OCI-LY7 (cell line): ENCODE results near the gene POLR1D. TPM values are rescaled to one million over a fixed set of nuclear protein-coding genes. Genes with fewer than 3 reads are reported as not detected.

Experiments used
- BruUV-seq: library from RNA; stranded (reverse); fragments of 400-500 nt; replicated peaks from 2 replicates; lab custom pipeline; 2021; lab: Mats Ljungman, UMichigan
- CTCF ChIA-PET: fragments of 300-600 bp; sonication (Branson Sonifier 250); formaldehyde crosslinking; loops from one replicate; lab custom pipeline; 2022; ENCODE audit warnings: antibody characterized with exemption; ENCODE audit not compliant: unreplicated experiment; lab: Charles Lee
- POLR2A ChIA-PET: fragments of 300-600 bp; sonication (Branson Sonifier 250); formaldehyde crosslinking; loops from one replicate; lab custom pipeline; 2022; ENCODE audit warnings: antibody characterized with exemption; lab: Charles Lee
- DNase-seq: peaks from one replicate; pipeline ENCODE4 v3.0.0-alpha.2; 2015; ENCODE audit warnings: low spot score
- H2AFZ ChIP-seq: fragments of 200-600 bp; sonication (generic), shearing (Covaris generic); 2 replicates; pipeline ENCODE4 v1.6.1; 2014; ENCODE audit warnings: mild to moderate bottlenecking, antibody characterized with exemption, low read length, moderate library complexity
- H3K27ac ChIP-seq: fragments of 200-600 bp; sonication (generic); 2 replicates; pipeline ENCODE4 v1.5.1; 2014; ENCODE audit warnings: mixed run types, low read depth, mild to moderate bottlenecking, moderate library complexity, low read length, inconsistent platforms; ENCODE audit not compliant: poor library complexity, severe bottlenecking
- H3K36me3 ChIP-seq: fragments of 200-600 bp; sonication (generic); 2 replicates; pipeline ENCODE4 v1.6.1; 2014; ENCODE audit warnings: mild to moderate bottlenecking, antibody characterized with exemption, low read length, moderate library complexity, mixed read lengths; ENCODE audit not compliant: insufficient read depth
- H3K4me1 ChIP-seq: fragments of 200-600 bp; sonication (generic); 2 replicates; pipeline ENCODE4 v1.5.1; 2014; ENCODE audit warnings: mild to moderate bottlenecking, low read length; ENCODE audit not compliant: insufficient read depth, poor library complexity, severe bottlenecking
- H3K4me2 ChIP-seq: fragments of 200-600 bp; sonication (generic); 2 replicates; pipeline ENCODE4 v1.6.1; 2014; ENCODE audit warnings: mild to moderate bottlenecking, low read length
- H3K4me3 ChIP-seq: fragments of 200-600 bp; sonication (generic); 2 replicates; pipeline ENCODE4 v1.5.1; 2014; ENCODE audit warnings: mild to moderate bottlenecking, low read depth, low read length; ENCODE audit not compliant: poor library complexity, severe bottlenecking
- H3K79me2 ChIP-seq: fragments of 200-600 bp; sonication (generic); 2 replicates; pipeline ENCODE4 v1.6.1; 2016; ENCODE audit warnings: low read depth, mild to moderate bottlenecking, low read length, moderate library complexity, mixed read lengths; ENCODE audit not compliant: insufficient read depth
- H3K9me2 ChIP-seq: fragments of 200-600 bp; sonication (generic); 2 replicates; pipeline ENCODE4 v1.6.1; 2016; ENCODE audit warnings: mild to moderate bottlenecking, low read length, mixed read lengths; ENCODE audit not compliant: insufficient read depth
- H3K9me3 ChIP-seq: fragments of 200-600 bp; sonication (generic); 2 replicates; pipeline ENCODE4 v1.6.1; 2014; ENCODE audit warnings: mild to moderate bottlenecking, mixed run types, low read length, mixed read lengths
- H4K20me1 ChIP-seq: fragments of 200-600 bp; sonication (generic); 2 replicates; pipeline ENCODE4 v1.6.1; 2014; ENCODE audit warnings: mild to moderate bottlenecking, antibody characterized with exemption, low read length, moderate library complexity, mixed read lengths; ENCODE audit not compliant: insufficient read depth
- CTCF ChIP-seq: fragments of 200-600 bp; sonication (generic); conservative IDR thresholded peaks from 2 replicates; pipeline ENCODE4 v1.5.1; 2014; ENCODE audit warnings: mild to moderate bottlenecking, antibody characterized with exemption, low read length, moderate library complexity, mixed read lengths
- EZH2phosphoT487 ChIP-seq: fragments of 200-600 bp; sonication (generic); IDR thresholded peaks from 2 replicates; pipeline ENCODE4 v1.6.1; 2018; ENCODE audit warnings: low read depth, borderline replicate concordance, mild to moderate bottlenecking, mixed run types, antibody characterized with exemption, low read length, moderate library complexity, mixed read lengths
- intact Hi-C: fragments of 100-400 bp; cut with micrococcal nuclease; formaldehyde crosslinking; loops from one replicate; pipeline ENCODE4 v1.10.0; 2022; ENCODE audit not compliant: unreplicated experiment
- total RNA-seq, 2 experiments: library from RNA; depleted of rRNA in 1 of 2; stranded (reverse); fragments of >200 nt in 1 of 2; shearing (Covaris generic) in 1 of 2; gene quantifications; 2 replicates each; pipeline ENCODE4 v1.2.3, GENCODE V29; 2014 to 2022

The POLR1D gene
- total RNA-seq, 2 experiments from 2014 or later = 115 to 174 TPM

GRCh38 chr13:27601208-27601607, 20.5 kb upstream of the POLR1D start:
- H3K27ac ChIP-seq = no peak overlapping the region
- intact Hi-C loops = no loop called here
- 0 out of 2 replicates have a peak, but pooled peaks cover 3% of the 10 kb centered on the region for H4K20me1 ChIP-seq
- H3K36me3 ChIP-seq = no peaks in the 10 kb centered on the region
- ChIA-PET POLR2A (no interaction called here), CTCF (no interaction called here)
- no peak for DNase-seq
- H3K9me3 ChIP-seq = no peaks in the 10 kb centered on the region
- no peak overlapping the region for H2AFZ ChIP-seq
- no peak overlapping the region for H3K4me2 ChIP-seq
- peaks cover 7% of the 10 kb centered on the region; the same call in 1 of the 2 replicates for H3K79me2 ChIP-seq
- H3K4me3 ChIP-seq = no peak overlapping the region
- no peaks in the 10 kb centered on the region for H3K9me2 ChIP-seq
- no TSS peak for BruUV-seq
- no peak for TF ChIP-seq CTCF
- TF ChIP-seq EZH2phosphoT487 = no peak
- H3K4me1 ChIP-seq = no peaks in the 10 kb centered on the region

- Histone ChIP-seq H3K4me2 (no peak overlapping the region), H3K4me3 (no peak overlapping the region), H3K27ac (no peak overlapping the region), H3K79me2 (peaks cover 7% of the 10 kb centered on the region; the same call in 1 of the 2 replicates), H3K9me3 (no peaks in the 10 kb centered on the region), H4K20me1 (0 out of 2 replicates have a peak, but pooled peaks cover 3% of the 10 kb centered on the region), H3K36me3 (no peaks in the 10 kb centered on the region), H2AFZ (no peak overlapping the region), H3K9me2 (no peaks in the 10 kb centered on the region), H3K4me1 (no peaks in the 10 kb centered on the region)
- TF ChIP-seq CTCF (no peak), EZH2phosphoT487 (no peak)
- intact Hi-C loops = no loop called here
- POLR2A ChIA-PET = interaction anchor here (0.6 to 0.7 kb wide), 2 partner anchors 259 to 570 kb away, joined by 3 to 4 read pairs; no protein-coding TSS in a partner anchor
- CTCF ChIA-PET = no interaction called here
- no peak for DNase-seq
- no TSS peak for BruUV-seq
Measured at GRCh38 chr13:27601803-27602202, 19.9 kb upstream of the POLR1D start.

GRCh38 chr13:27605099-27605498, 16.6 kb upstream of the POLR1D start:
- H2AFZ ChIP-seq = no peak overlapping the region
- peaks cover 15% of the 10 kb centered on the region; the same call in 1 of the 2 replicates for H3K79me2 ChIP-seq
- no peak for DNase-seq
- POLR2A ChIA-PET = interaction anchor here (1.3 kb wide), 1 partner anchor 33 kb away, joined by 5 read pairs; no protein-coding TSS in a partner anchor
- H3K36me3 ChIP-seq = no peaks in the 10 kb centered on the region
- BruUV-seq = no TSS peak
- H3K9me2 ChIP-seq = no peaks in the 10 kb centered on the region
- TF ChIP-seq EZH2phosphoT487 (no peak), CTCF (no peak)
- no peak overlapping the region for H3K27ac ChIP-seq
- no peaks in the 10 kb centered on the region for H3K4me1 ChIP-seq
- CTCF ChIA-PET = no interaction called here
- intact Hi-C loops = no loop called here
- H3K4me3 ChIP-seq = no peak overlapping the region
- H4K20me1 ChIP-seq = 0 out of 2 replicates have a peak, but pooled peaks cover 3% of the 10 kb centered on the region
- no peak overlapping the region for H3K4me2 ChIP-seq
- H3K9me3 ChIP-seq = no peaks in the 10 kb centered on the region
